ENCODE data around the gene NUDT21. TPM values are rescaled to one million over a fixed set of nuclear protein-coding genes. Genes with fewer than 3 reads are reported as not detected.

The NUDT21 gene
- total RNA-seq, 1 experiment from 2014 or later = 171 TPM

DNA sequence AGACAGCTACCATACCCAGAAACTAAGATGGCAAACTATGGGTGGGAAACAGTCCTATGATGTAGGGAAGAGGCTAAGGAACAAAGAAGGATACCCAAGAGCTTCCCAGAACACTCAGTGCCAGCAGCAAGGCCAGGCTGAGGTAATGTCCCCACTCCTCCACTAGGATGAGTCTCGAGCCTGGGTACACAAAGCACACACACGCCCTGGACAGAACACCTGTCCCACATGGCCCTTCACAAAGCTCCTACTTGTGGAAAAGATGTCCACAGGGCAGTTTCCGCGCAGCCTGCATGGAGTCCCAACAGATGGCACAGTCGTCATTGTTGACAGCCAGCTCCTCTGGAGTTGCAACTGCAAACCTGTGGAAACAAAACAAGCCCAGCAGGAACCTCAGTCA is 49.6 kb downstream of the NUDT21 start:
- DNase-seq = no peak
- Histone ChIP-seq H3K36me3 (ENCODE audit: low read depth) (peaks cover 37% of the 10 kb centered on the region), H3K27me3 (ENCODE audit: insufficient read depth, low read depth) (no peaks in the 10 kb centered on the region), H3K4me1 (replicated peaks; ENCODE audit: insufficient read depth) (no peaks in the 10 kb centered on the region), H3K27ac (no peak overlapping the region), H3K9me2 (ENCODE audit: insufficient read depth) (no peaks in the 10 kb centered on the region), H3F3A (ENCODE audit: insufficient read depth, low read depth) (peaks cover 8% of the 10 kb centered on the region), H3K9me3 (ENCODE audit: insufficient read depth, low read depth) (no peaks in the 10 kb centered on the region), H3K4me2 (no peak overlapping the region), H4K20me1 (ENCODE audit: insufficient read depth) (no peaks in the 10 kb centered on the region; the same call in 1 of the 2 replicates), H3K79me2 (ENCODE audit: low read depth) (no peaks in the 10 kb centered on the region), H2AFZ (no peak overlapping the region), H3K4me3 (no peak overlapping the region)
- CTCF ChIA-PET = no interaction called here
- intact Hi-C loops (cut with micrococcal nuclease; ENCODE audit: unreplicated experiment) = no loop called here
- no TSS peak for BruUV-seq (replicated peaks)
- TF ChIP-seq EZH2 (IDR thresholded peaks at IDR 0.05; ENCODE audit: low read depth) = no peak
- TF ChIP-seq, protein P1, sequence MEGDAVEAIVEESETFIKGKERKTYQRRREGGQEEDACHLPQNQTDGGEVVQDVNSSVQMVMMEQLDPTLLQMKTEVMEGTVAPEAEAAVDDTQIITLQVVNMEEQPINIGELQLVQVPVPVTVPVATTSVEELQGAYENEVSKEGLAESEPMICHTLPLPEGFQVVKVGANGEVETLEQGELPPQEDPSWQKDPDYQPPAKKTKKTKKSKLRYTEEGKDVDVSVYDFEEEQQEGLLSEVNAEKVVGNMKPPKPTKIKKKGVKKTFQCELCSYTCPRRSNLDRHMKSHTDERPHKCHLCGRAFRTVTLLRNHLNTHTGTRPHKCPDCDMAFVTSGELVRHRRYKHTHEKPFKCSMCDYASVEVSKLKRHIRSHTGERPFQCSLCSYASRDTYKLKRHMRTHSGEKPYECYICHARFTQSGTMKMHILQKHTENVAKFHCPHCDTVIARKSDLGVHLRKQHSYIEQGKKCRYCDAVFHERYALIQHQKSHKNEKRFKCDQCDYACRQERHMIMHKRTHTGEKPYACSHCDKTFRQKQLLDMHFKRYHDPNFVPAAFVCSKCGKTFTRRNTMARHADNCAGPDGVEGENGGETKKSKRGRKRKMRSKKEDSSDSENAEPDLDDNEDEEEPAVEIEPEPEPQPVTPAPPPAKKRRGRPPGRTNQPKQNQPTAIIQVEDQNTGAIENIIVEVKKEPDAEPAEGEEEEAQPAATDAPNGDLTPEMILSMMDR (conservative IDR thresholded peaks at IDR 0.05) = peak; percentile 50; the same call in 1 of the 2 replicates
- POLR2A ChIA-PET (ENCODE audit: unreplicated experiment) = no interaction called here

DNA sequence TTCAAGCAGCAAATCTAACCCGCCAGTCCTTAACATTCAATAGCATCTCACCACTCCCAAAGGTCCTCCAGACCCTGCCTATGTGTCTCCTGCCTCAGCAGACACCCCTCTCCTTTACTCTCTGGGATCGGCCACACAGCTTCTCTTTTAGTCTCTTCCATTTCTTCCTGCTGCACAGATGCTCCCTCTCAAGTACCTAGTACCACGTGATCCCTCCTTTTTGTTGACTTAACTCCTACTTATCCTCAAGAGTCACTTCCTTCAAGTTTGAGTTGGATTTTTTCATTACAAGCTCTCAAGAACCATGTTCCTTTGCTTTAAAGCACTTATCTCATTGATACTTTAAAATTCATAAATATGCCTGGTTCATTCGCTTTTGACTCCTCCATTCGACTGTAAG is 50.7 kb downstream of the NUDT21 start:
- H3K79me2 ChIP-seq (ENCODE audit: low read depth) = no peaks in the 10 kb centered on the region
- no TSS peak for BruUV-seq (replicated peaks)
- no peak overlapping the region for H3K4me3 ChIP-seq
- intact Hi-C loops (cut with micrococcal nuclease; ENCODE audit: unreplicated experiment) = no loop called here
- no peak for DNase-seq
- TF ChIP-seq, protein P1 (conservative IDR thresholded peaks at IDR 0.05) = no peak
- no peak for TF ChIP-seq EZH2 (IDR thresholded peaks at IDR 0.05; ENCODE audit: low read depth)
- H3K4me1 ChIP-seq (replicated peaks; ENCODE audit: insufficient read depth) = no peaks in the 10 kb centered on the region
- peaks cover 5% of the 10 kb centered on the region for H3F3A ChIP-seq (ENCODE audit: insufficient read depth, low read depth)
- ChIA-PET CTCF (interaction anchor here (0.6 kb wide), 1 partner anchor 862 kb away, joined by 3 read pairs; no protein-coding TSS in a partner anchor), POLR2A (ENCODE audit: unreplicated experiment) (no interaction called here)
- H3K4me2 ChIP-seq = no peak overlapping the region
- H3K36me3 ChIP-seq (ENCODE audit: low read depth) = peaks cover 37% of the 10 kb centered on the region
- H3K27me3 ChIP-seq (ENCODE audit: insufficient read depth, low read depth) = no peaks in the 10 kb centered on the region
- H3K9me3 ChIP-seq (ENCODE audit: insufficient read depth, low read depth) = no peaks in the 10 kb centered on the region
- no peak overlapping the region for H3K27ac ChIP-seq
- no peaks in the 10 kb centered on the region; the same call in 1 of the 2 replicates for H4K20me1 ChIP-seq (ENCODE audit: insufficient read depth)
- H3K9me2 ChIP-seq (ENCODE audit: insufficient read depth) = no peaks in the 10 kb centered on the region
- no peak overlapping the region for H2AFZ ChIP-seq

DNA sequence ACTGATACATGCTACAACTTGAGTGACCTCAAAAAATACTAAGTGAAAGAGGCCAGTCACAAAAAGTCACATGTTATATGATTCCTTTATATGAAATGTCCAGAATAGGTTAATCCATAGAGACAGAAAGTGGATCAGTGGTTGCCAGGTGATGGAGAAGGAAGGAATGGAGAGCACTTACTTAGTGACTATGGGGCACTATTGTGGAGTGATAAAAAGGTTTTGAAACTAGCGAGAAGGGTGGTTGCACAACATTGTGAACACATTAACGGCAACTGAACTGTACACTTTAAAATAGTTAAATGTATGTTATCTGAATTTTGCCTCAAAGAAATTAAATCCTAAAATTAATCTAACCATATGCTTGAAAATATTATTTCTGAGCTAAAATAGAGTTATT is 51.6 kb downstream of the NUDT21 start:
- POLR2A ChIA-PET (ENCODE audit: unreplicated experiment) = no interaction called here
- Histone ChIP-seq H3K9me2 (ENCODE audit: insufficient read depth) (no peaks in the 10 kb centered on the region), H3K36me3 (ENCODE audit: low read depth) (peaks cover 30% of the 10 kb centered on the region), H3K4me3 (no peak overlapping the region), H3K79me2 (ENCODE audit: low read depth) (no peaks in the 10 kb centered on the region), H3K4me1 (replicated peaks; ENCODE audit: insufficient read depth) (no peaks in the 10 kb centered on the region), H2AFZ (no peak overlapping the region), H3K27ac (no peak overlapping the region), H4K20me1 (ENCODE audit: insufficient read depth) (no peaks in the 10 kb centered on the region; the same call in 1 of the 2 replicates), H3K27me3 (ENCODE audit: insufficient read depth, low read depth) (no peaks in the 10 kb centered on the region), H3K9me3 (ENCODE audit: insufficient read depth, low read depth) (no peaks in the 10 kb centered on the region), H3F3A (ENCODE audit: insufficient read depth, low read depth) (peaks cover 3% of the 10 kb centered on the region; the same call in 1 of the 2 replicates), H3K4me2 (no peak overlapping the region)
- intact Hi-C loops (cut with micrococcal nuclease; ENCODE audit: unreplicated experiment) = no loop called here
- no peak for DNase-seq
- no TSS peak for BruUV-seq (replicated peaks)
- CTCF ChIA-PET = no interaction called here
- no peak for TF ChIP-seq EZH2 (IDR thresholded peaks at IDR 0.05; ENCODE audit: low read depth)
- TF ChIP-seq, protein P1 (conservative IDR thresholded peaks at IDR 0.05) = no peak
